H1 (cell line): Measurements from ENCODE around the gene RELL1.

Source experiments
- CHD1 ChIP-seq: IDR thresholded peaks from 2 replicates; pipeline ENCODE4 v1.6.1; 2012; ENCODE audit warnings: low read depth, low read length, improper control_type of control experiment
- CREB1 ChIP-seq: IDR thresholded peaks from 2 replicates; pipeline ENCODE4 v1.6.1; 2012; ENCODE audit warnings: inconsistent platforms
- EP300 ChIP-seq, 2 experiments: IDR thresholded peaks; 1 replicate in 1 of 2; 2 replicates in 1 of 2; pipeline ENCODE4 v1.6.1; 2011 to 2012; ENCODE audit warnings: low read depth in 2 of 2, low read length in 2 of 2, mild to moderate bottlenecking in 2 of 2, borderline replicate concordance in 1 of 2, inconsistent platforms in 1 of 2, moderate library complexity in 1 of 2
- HDAC6 ChIP-seq: IDR thresholded peaks from one replicate; pipeline ENCODE4 v1.7.1; 2012; ENCODE audit warnings: low read depth, mild to moderate bottlenecking, inconsistent platforms, low read length, moderate library complexity
- JUND ChIP-seq: IDR thresholded peaks from 2 replicates; pipeline ENCODE4 v1.6.1; 2011; ENCODE audit warnings: mild to moderate bottlenecking, improper control_type of control experiment, low read length
- POLR2A ChIP-seq, 2 experiments: IDR thresholded peaks; 1 replicate in 1 of 2; 2 replicates in 1 of 2; pipeline ENCODE4 v1.6.1; 2011; ENCODE audit warnings: low read depth in 2 of 2, low read length in 2 of 2, mild to moderate bottlenecking in 2 of 2; ENCODE audit errors: control extremely low read depth in 1 of 2
- POLR2AphosphoS5 ChIP-seq: IDR thresholded peaks from 2 replicates; pipeline ENCODE4 v1.6.1; 2011; ENCODE audit warnings: low read depth, low read length
- RAD21 ChIP-seq, 2 experiments: IDR thresholded peaks in 1 of 2; conservative IDR thresholded peaks in 1 of 2; 2 replicates each; pipeline ENCODE4 v1.6.1; 2011; ENCODE audit warnings: low read depth in 2 of 2, low read length in 2 of 2, improper control_type of control experiment in 1 of 2, inconsistent platforms in 1 of 2, mild to moderate bottlenecking in 1 of 2, moderate library complexity in 1 of 2
- TAF1 ChIP-seq: IDR thresholded peaks from 2 replicates; pipeline ENCODE4 v1.6.1; 2011; ENCODE audit warnings: mild to moderate bottlenecking, low read depth, low read length
- TAF7 ChIP-seq: optimal IDR thresholded peaks from 2 replicates; pipeline ENCODE3; 2011; ENCODE audit warnings: low read depth, mild to moderate bottlenecking, inconsistent platforms, low read length, moderate library complexity, borderline replicate concordance
- TF ChIP-seq, protein P1 (sequence below), 3 experiments: IDR thresholded peaks; 1 replicate in 2 of 3; 2 replicates in 1 of 3; pipeline versions ENCODE4 v1.5.1 to v1.6.1; 2011; ENCODE audit warnings: low read length in 3 of 3, mild to moderate bottlenecking in 3 of 3, inconsistent platforms in 2 of 3, low read depth in 1 of 3, moderate library complexity in 1 of 3; ENCODE audit not compliant: insufficient read depth in 1 of 3; ENCODE audit errors: control extremely low read depth in 1 of 3
- TF ChIP-seq, protein P2 (sequence below): IDR thresholded peaks from 2 replicates; pipeline ENCODE4 v1.6.1; 2011; ENCODE audit warnings: low read depth, mild to moderate bottlenecking, low read length; ENCODE audit not compliant: insufficient read depth
- TF ChIP-seq, protein P3 (sequence below): IDR thresholded peaks from 2 replicates; pipeline ENCODE4 v1.6.1; 2012; ENCODE audit warnings: inconsistent platforms

DNA sequence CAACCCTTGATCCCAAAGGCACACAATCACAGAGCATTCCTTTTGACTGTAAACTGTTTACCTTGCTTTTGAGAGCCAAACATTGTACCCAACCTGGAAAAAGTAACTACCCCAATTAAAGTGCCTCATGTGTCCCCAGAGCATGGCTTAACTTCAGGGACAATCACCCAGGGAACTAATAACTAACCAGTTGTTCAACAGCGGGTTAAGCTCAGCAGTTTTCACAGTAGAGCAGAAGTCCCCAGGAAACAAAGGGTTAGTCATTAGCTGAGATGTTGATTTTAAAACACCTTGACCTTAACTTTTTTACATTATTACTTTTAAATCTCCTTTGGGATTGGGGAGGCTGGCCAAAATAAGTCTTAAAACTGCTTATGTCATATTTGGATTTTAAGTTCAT lies 94.8 kb downstream of the RELL1 start:
- TF ChIP-seq, protein P1, sequence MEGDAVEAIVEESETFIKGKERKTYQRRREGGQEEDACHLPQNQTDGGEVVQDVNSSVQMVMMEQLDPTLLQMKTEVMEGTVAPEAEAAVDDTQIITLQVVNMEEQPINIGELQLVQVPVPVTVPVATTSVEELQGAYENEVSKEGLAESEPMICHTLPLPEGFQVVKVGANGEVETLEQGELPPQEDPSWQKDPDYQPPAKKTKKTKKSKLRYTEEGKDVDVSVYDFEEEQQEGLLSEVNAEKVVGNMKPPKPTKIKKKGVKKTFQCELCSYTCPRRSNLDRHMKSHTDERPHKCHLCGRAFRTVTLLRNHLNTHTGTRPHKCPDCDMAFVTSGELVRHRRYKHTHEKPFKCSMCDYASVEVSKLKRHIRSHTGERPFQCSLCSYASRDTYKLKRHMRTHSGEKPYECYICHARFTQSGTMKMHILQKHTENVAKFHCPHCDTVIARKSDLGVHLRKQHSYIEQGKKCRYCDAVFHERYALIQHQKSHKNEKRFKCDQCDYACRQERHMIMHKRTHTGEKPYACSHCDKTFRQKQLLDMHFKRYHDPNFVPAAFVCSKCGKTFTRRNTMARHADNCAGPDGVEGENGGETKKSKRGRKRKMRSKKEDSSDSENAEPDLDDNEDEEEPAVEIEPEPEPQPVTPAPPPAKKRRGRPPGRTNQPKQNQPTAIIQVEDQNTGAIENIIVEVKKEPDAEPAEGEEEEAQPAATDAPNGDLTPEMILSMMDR (IDR thresholded peaks at IDR 0.05; ENCODE audit: control extremely low read depth in 1 of 3, insufficient read depth in 1 of 3, low read depth in 1 of 3, low read length in 3 of 3) = no peak
- TF ChIP-seq RAD21 (IDR thresholded peaks at IDR 0.05 in 1 of 2, conservative IDR thresholded peaks at IDR 0.05 in 1 of 2; ENCODE audit: low read depth in 2 of 2, low read length in 2 of 2) (no peak), EP300 (IDR thresholded peaks at IDR 0.05; ENCODE audit: borderline replicate concordance in 1 of 2, low read depth in 2 of 2, low read length in 2 of 2) (no peak), POLR2AphosphoS5 (no peak), TAF7 (no peak), POLR2A (IDR thresholded peaks at IDR 0.05; ENCODE audit: control extremely low read depth in 1 of 2, low read depth in 2 of 2, low read length in 2 of 2) (no peak), TAF1 (no peak), CREB1 (no peak), CHD1 (no peak), HDAC6 (no peak), JUND (no peak)
- TF ChIP-seq, protein P2, sequence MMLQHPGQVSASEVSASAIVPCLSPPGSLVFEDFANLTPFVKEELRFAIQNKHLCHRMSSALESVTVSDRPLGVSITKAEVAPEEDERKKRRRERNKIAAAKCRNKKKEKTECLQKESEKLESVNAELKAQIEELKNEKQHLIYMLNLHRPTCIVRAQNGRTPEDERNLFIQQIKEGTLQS = no peak
- TF ChIP-seq, protein P3, sequence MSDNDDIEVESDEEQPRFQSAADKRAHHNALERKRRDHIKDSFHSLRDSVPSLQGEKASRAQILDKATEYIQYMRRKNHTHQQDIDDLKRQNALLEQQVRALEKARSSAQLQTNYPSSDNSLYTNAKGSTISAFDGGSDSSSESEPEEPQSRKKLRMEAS = no peak
